GM19463 (cell line): Measurements from ENCODE around the gene PRRC2B.
"Not testable (repeated sequence)": the region's sequence is repeated elsewhere in the genome, so short reads cannot be mapped to it uniquely, and the experiment has no call there.

ENCODE experiments used
- ATAC-seq: cut with Tn5 transposase; IDR thresholded peaks from one replicate; pipeline ENCODE4 v1.9.1; 2021; ENCODE audit warnings: mild to moderate bottlenecking, moderate library complexity; ENCODE audit not compliant: unreplicated experiment

The PRRC2B gene

GRCh38 chr9:131467214-131467935, 73.5 kb downstream of the PRRC2B start:
- no peak for ATAC-seq

GRCh38 chr9:131468031-131468430, 74.1 kb downstream of the PRRC2B start:
- ATAC-seq = no peak

- no peak for ATAC-seq
Observed at GRCh38 chr9:131469356-131469755, 75.5 kb downstream of the PRRC2B start.

GRCh38 chr9:131469951-131470350, 76.1 kb downstream of the PRRC2B start:
- ATAC-seq = no peak

- no peak for ATAC-seq
Observed at GRCh38 chr9:131470581-131470991, 76.7 kb downstream of the PRRC2B start.

- not testable (repeated sequence) for ATAC-seq
Observed at GRCh38 chr9:131472085-131472484, 78.2 kb downstream of the PRRC2B start.

GRCh38 chr9:131473198-131473885, 79.5 kb downstream of the PRRC2B start:
- ATAC-seq = no peak

- ATAC-seq = no peak
Observed at GRCh38 chr9:131473891-131474290, 80.0 kb downstream of the PRRC2B start.

GRCh38 chr9:131474711-131475110, 80.8 kb downstream of the PRRC2B start:
- no peak for ATAC-seq

- ATAC-seq = no peak
Observed at GRCh38 chr9:131475111-131475955, 81.4 kb downstream of the PRRC2B start.

GRCh38 chr9:131475956-131476776, 82.3 kb downstream of the PRRC2B start:
- ATAC-seq = no peak

GRCh38 chr9:131476777-131477345, 83.0 kb downstream of the PRRC2B start:
- ATAC-seq = no peak

- ATAC-seq = no peak
Observed at GRCh38 chr9:131477367-131477766, 83.5 kb downstream of the PRRC2B start.

- ATAC-seq = no peak
Observed at GRCh38 chr9:131477816-131478419, 84.0 kb downstream of the PRRC2B start.

GRCh38 chr9:131478421-131478868, 84.6 kb downstream of the PRRC2B start:
- no peak for ATAC-seq

GRCh38 chr9:131478911-131479310, 85.0 kb downstream of the PRRC2B start:
- no peak for ATAC-seq

- ATAC-seq = no peak
Observed at GRCh38 chr9:131480258-131480657, 86.4 kb downstream of the PRRC2B start.

GRCh38 chr9:131481441-131482342, 87.8 kb downstream of the PRRC2B start:
- no peak for ATAC-seq
